Adrenal gland (tissue), 5 donors: ENCODE data around the gene SLC25A23.

ENCODE experiments used
- POLR2A ChIP-seq, 2 donors: fragments of 450-650 bp; IDR thresholded peaks; one replicate each; pipeline ENCODE4 v1.6.1; 2017; ENCODE audit warnings: antibody characterized with exemption in 2 of 2, mild to moderate bottlenecking in 2 of 2, moderate library complexity in 1 of 2
- TF ChIP-seq, protein P1 (sequence below), 6 experiments: fragments of 450-650 bp in 4 of 6; fragments of 200-600 bp in 2 of 6; sonication (generic) in 1 of 6; IDR thresholded peaks; 1 replicate in 5 of 6; 2 replicates in 1 of 6; pipeline versions ENCODE4 v1.5.1 to v1.8.0; 2016 to 2021; ENCODE audit warnings: antibody characterized with exemption in 6 of 6, mild to moderate bottlenecking in 2 of 6, moderate library complexity in 1 of 6
- donor health status: DM: no; HTN: no; CAD: no.

DNA sequence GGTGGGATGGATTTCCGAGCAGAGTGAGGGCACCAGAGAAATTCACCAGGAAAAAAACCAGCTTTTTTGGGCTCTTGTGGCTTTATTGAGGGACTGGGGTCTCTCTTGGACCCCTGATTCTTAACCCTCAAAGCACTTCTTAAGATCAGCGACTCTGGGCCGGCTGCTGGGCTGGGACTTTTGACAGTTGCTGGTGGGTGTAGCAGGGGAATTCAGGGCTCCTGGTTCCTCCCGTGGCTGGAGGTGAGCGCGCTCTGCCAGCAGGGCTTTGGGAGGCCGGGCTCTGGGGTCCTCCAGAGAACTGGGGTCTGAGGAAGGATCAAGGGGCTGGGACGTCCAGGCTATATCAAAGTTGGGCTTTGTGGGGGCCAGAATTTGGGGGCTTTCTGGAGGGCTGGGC lies 7.8 kb upstream of the SLC25A23 start:
- TF ChIP-seq, protein P1, sequence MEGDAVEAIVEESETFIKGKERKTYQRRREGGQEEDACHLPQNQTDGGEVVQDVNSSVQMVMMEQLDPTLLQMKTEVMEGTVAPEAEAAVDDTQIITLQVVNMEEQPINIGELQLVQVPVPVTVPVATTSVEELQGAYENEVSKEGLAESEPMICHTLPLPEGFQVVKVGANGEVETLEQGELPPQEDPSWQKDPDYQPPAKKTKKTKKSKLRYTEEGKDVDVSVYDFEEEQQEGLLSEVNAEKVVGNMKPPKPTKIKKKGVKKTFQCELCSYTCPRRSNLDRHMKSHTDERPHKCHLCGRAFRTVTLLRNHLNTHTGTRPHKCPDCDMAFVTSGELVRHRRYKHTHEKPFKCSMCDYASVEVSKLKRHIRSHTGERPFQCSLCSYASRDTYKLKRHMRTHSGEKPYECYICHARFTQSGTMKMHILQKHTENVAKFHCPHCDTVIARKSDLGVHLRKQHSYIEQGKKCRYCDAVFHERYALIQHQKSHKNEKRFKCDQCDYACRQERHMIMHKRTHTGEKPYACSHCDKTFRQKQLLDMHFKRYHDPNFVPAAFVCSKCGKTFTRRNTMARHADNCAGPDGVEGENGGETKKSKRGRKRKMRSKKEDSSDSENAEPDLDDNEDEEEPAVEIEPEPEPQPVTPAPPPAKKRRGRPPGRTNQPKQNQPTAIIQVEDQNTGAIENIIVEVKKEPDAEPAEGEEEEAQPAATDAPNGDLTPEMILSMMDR (IDR thresholded peaks at IDR 0.05): no peak
- TF ChIP-seq POLR2A (IDR thresholded peaks at IDR 0.05): no peak
